KOPT-K1 (cell line): ENCODE results near the gene MYL2.

Experiments used
- H3K27ac ChIP-seq: fragments of 200-600 bp; sonication (generic); 2 replicates; pipeline ENCODE4 v1.5.1; 2016; ENCODE audit warnings: antibody characterized with exemption, mild to moderate bottlenecking, low read depth, low read length; ENCODE audit not compliant: poor library complexity, severe bottlenecking
- H3K36me3 ChIP-seq: fragments of 200-600 bp; sonication (generic); 2 replicates; pipeline ENCODE4 v1.5.1; 2017; ENCODE audit warnings: antibody characterized with exemption, mild to moderate bottlenecking, low read length, moderate library complexity; ENCODE audit not compliant: insufficient read depth
- H3K9me3 ChIP-seq: fragments of 200-600 bp; sonication (generic); 2 replicates; pipeline ENCODE4 v1.5.1; 2017; ENCODE audit warnings: antibody characterized with exemption, low read length, mild to moderate bottlenecking; ENCODE audit not compliant: insufficient read depth, poor library complexity, severe bottlenecking

The MYL2 gene

DNA sequence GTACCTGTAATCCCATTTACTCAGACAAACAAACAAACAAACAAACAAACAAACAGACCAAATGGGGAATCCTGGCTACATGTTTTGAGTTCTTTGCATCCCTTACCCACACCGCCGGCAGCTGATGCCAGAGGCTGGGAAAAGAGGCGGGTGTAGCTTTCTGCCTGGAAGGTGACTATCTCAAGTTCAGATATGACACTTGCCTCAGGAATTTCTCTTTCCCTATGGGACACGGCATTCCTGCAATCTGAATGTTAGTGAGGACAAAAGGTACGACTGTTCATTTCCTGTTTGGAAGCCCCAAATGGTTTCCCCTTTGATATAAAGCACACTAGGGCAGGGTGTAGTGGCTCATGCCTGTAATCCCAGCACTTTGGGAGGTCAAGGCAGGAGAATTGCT, 2.9 kb downstream of the MYL2 start:
- no peaks in the 10 kb centered on the region for H3K36me3 ChIP-seq
- H3K9me3 ChIP-seq, result no peaks in the 10 kb centered on the region
- H3K27ac ChIP-seq, result no peak overlapping the region

GRCh38 chr12:110916295-110916875, 4.0 kb downstream of the MYL2 start:
- Histone ChIP-seq H3K36me3 (no peaks in the 10 kb centered on the region), H3K9me3 (no peaks in the 10 kb centered on the region), H3K27ac (no peak overlapping the region)

- Histone ChIP-seq H3K36me3 (no peaks in the 10 kb centered on the region), H3K27ac (no peak overlapping the region), H3K9me3 (no peaks in the 10 kb centered on the region)
These were observed 7.0 kb downstream of the MYL2 start for GRCh38 chr12:110913119-110914056.

- Histone ChIP-seq H3K36me3 (no peaks in the 10 kb centered on the region), H3K9me3 (no peaks in the 10 kb centered on the region), H3K27ac (no peak overlapping the region)
These were observed 8.1 kb downstream of the MYL2 start for GRCh38 chr12:110912263-110912662.

DNA sequence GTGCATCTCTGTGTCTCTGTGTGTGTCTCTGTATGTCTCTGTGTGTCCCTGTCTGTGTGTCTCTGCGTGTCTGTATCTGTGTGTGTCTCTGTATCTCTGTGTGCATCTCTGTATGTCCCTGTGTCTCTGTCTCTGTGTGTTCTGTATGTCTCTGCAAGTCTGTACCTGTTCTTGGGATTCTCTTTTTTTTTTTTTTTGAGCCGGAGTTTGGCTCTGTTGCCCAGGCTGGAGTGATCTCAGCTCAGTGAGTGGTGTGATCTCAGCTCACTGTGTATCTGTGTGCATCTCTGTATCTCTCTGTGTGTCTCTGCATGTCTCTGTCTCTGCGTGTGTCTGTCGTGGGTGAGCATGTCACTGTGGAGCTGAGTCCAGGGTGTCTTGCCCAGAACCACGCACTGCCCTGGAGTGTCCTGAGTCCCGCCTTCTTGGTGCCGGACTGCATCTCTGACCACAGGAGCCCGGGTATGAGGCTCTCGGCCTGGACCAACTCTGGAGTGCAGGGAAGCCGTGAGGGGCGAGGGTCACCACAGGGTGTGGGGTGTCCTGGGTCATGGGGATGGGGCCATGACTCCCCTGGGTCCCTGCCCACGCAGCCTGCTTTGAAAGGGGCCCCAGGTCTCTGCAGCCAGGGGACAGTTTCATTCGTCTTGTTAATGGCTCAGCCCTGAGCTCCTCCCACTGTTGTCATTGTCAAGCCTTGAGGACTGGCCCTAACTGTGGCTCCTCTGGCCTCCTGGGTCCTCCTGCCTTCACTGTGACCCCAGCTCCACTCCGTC, 11.8 kb downstream of the MYL2 start:
- Histone ChIP-seq H3K9me3 (no peaks in the 10 kb centered on the region), H3K36me3 (no peaks in the 10 kb centered on the region), H3K27ac (no peak overlapping the region)

DNA sequence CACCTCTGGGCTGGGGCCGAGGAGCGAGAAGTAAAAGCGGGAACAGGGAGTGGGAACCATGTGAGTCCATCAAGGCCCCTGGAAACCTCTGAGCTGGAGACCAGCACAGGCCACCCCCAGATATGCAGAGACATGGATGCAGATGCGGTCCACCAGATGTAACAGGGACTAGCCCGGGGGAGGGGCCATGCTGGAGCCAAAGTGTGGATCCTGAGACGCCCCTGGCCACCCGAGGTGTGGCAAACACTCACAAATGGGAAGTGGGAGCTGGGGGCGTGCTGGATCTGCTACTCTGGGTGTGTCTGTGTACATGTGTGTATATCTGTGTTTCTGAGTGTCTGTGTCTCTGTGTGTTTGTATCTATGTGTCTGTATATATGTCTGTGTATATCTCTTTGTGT, 12.8 kb downstream of the MYL2 start:
- H3K27ac ChIP-seq, result no peak overlapping the region
- no peaks in the 10 kb centered on the region for H3K36me3 ChIP-seq
- no peaks in the 10 kb centered on the region for H3K9me3 ChIP-seq

DNA sequence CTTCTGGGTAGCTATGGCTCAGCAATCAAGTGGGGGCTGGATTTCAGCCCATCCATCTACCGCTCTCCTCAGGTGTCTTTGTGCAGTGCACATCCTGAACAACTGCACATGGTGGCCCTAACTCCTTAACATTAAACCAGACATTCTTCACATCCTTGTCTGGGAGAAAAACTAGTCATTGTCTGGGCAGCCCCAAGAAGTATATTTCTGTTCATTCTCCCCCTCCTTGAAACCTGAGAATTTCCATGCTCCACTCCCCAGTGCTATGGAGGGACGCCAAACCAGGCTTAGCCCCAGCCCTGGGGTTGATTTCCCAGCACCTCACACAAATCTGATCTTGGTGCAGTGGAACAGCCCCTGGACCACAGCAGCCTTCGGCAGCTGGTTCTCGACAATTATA, 13.4 kb downstream of the MYL2 start:
- Histone ChIP-seq H3K9me3 (no peaks in the 10 kb centered on the region), H3K36me3 (no peaks in the 10 kb centered on the region), H3K27ac (no peak overlapping the region)

DNA sequence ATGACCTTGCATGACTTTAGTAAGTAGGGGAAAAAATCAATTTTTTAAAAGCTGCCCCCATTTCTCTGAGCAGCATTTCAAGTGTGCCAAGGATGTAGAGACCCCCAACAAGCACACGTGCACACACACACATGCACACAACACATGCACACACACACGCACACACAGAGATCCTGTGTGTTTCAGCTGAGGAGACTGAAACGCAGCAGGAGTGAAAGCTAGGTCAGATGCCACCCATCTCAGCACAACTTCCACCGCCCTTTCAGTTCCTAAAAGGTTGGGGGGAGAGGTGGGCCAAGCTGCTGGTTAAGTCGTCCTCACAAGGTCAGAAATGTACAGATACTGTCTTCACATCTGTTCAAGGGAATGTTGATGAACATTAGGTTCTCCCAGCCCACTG, 13.9 kb downstream of the MYL2 start:
- Histone ChIP-seq H3K27ac (no peak overlapping the region), H3K36me3 (no peaks in the 10 kb centered on the region), H3K9me3 (no peaks in the 10 kb centered on the region)

DNA sequence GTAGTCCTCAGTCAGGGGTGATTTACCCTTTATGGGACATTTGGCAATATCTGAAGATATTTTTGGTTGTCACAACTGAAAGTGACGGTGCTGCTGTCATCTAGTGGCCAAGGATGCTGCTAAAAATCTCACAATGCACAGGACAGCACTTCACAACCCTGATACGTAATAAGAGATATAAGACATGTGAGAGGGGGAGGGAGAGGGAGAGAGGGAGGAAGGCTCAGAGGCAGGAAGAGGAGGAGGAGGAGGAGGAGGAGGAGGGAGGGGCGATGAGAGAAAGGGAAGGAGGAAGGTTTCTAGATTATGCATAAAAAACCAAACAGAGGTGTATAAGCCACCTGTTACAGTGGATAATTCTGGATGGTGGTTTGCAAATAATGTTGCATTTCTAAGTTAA, 14.3 kb downstream of the MYL2 start:
- H3K27ac ChIP-seq, result no peak overlapping the region
- H3K9me3 ChIP-seq, result no peaks in the 10 kb centered on the region
- H3K36me3 ChIP-seq, result no peaks in the 10 kb centered on the region

DNA sequence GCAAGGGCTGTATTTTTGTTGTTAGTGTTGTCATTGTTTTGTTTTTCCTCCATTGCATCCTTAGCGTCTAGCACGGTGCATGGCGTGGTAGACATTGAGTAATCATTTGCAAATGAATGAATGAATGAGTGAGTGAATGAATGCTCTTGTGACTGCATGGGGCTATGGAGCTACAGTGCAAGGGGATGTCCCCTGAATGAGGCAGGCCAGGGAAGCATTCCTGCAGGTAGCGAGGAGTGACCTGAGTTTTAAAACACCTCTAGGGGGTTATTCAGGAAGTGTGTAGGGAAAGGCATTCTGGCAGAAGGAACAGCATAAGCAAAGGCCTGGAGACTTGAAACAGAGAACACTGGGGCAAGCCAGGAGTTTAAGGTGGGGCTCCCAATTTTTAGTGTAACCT, 16.9 kb downstream of the MYL2 start:
- no peaks in the 10 kb centered on the region for H3K9me3 ChIP-seq
- H3K27ac ChIP-seq, result no peak overlapping the region
- H3K36me3 ChIP-seq, result no peaks in the 10 kb centered on the region

GRCh38 chr12:110901401-110901800, 19.0 kb downstream of the MYL2 start:
- Histone ChIP-seq H3K36me3 (no peaks in the 10 kb centered on the region), H3K27ac (no peak overlapping the region), H3K9me3 (no peaks in the 10 kb centered on the region)

DNA sequence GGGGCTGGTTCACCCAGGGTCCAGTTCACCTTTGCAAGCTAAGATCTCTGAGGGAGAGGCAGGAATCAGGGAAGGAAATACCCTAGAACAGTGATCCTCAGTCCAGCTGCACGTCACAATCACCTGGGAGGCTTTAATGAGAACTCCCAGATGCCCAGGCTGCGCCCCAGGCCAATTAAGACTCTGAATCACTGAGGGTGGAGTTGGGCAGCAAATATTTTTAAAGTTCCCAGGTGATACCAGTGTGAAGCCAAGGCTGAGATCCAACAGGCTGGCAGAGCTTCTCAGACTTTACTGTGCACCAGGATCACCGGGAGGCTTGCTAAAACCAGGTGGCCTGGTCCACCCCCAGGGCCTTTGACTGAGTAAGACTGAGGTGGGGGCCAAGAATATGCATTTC, 23.8 kb downstream of the MYL2 start:
- no peaks in the 10 kb centered on the region for H3K36me3 ChIP-seq
- no peak overlapping the region for H3K27ac ChIP-seq

GRCh38 chr12:110893956-110894355, 26.4 kb downstream of the MYL2 start:
- H3K27ac ChIP-seq, result no peak overlapping the region
- H3K9me3 ChIP-seq, result no peaks in the 10 kb centered on the region
- no peaks in the 10 kb centered on the region for H3K36me3 ChIP-seq

More for the DNA sequence above, 23.8 kb downstream of the MYL2 start:
- H3K9me3 ChIP-seq, result no peaks in the 10 kb centered on the region

DNA sequence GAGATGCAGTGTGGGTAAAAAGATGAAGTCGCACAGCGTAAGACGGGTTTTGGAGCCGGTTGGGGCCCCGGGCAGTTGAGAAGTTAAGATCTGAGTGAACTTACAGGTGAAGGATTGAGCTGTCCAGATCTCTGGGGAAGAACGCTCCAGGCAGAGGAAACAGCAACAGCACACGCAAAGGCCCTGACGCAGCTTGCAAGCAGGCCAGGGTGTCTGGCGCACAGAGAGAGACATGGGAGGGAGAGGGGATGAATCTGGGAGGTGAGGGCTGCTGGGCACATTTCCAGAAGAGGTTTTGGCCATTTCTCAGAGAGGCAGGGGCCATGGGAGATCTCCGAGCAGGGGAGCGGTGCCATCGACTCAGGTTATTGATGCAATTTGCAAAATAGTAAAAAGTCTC, 31.0 kb downstream of the MYL2 start:
- H3K27ac ChIP-seq, result no peak overlapping the region
- H3K36me3 ChIP-seq, result no peaks in the 10 kb centered on the region
- H3K9me3 ChIP-seq, result no peaks in the 10 kb centered on the region

- Histone ChIP-seq H3K36me3 (no peaks in the 10 kb centered on the region), H3K9me3 (no peaks in the 10 kb centered on the region), H3K27ac (no peak overlapping the region)
These were observed 32.0 kb downstream of the MYL2 start for GRCh38 chr12:110888256-110888991.
